Fibroblast of mammary gland (primary cell): ENCODE results near the gene AVPR2.

ENCODE experiments used
- DNase-seq: peaks from one replicate; pipeline ENCODE4 v3.0.0-alpha.2; 2010; ENCODE audit warnings: low read depth
- H3K4me3 ChIP-seq: 2 replicates; pipeline ENCODE4 v1.5.1; 2011; ENCODE audit warnings: low read depth, mild to moderate bottlenecking, low read length, moderate library complexity; ENCODE audit not compliant: control insufficient read depth
- TF ChIP-seq, protein P1 (sequence below): conservative IDR thresholded peaks from 2 replicates; pipeline ENCODE4 v1.5.1; 2011; ENCODE audit warnings: low read depth, low read length, inconsistent platforms; ENCODE audit not compliant: control insufficient read depth, insufficient read depth

AVPR2 gene

GRCh38 chrX:153863251-153863991 lies 41.1 kb upstream of the AVPR2 start:
- TF ChIP-seq, protein P1, sequence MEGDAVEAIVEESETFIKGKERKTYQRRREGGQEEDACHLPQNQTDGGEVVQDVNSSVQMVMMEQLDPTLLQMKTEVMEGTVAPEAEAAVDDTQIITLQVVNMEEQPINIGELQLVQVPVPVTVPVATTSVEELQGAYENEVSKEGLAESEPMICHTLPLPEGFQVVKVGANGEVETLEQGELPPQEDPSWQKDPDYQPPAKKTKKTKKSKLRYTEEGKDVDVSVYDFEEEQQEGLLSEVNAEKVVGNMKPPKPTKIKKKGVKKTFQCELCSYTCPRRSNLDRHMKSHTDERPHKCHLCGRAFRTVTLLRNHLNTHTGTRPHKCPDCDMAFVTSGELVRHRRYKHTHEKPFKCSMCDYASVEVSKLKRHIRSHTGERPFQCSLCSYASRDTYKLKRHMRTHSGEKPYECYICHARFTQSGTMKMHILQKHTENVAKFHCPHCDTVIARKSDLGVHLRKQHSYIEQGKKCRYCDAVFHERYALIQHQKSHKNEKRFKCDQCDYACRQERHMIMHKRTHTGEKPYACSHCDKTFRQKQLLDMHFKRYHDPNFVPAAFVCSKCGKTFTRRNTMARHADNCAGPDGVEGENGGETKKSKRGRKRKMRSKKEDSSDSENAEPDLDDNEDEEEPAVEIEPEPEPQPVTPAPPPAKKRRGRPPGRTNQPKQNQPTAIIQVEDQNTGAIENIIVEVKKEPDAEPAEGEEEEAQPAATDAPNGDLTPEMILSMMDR = no peak
- no peak overlapping the region for H3K4me3 ChIP-seq
- DNase-seq = no peak

DNA sequence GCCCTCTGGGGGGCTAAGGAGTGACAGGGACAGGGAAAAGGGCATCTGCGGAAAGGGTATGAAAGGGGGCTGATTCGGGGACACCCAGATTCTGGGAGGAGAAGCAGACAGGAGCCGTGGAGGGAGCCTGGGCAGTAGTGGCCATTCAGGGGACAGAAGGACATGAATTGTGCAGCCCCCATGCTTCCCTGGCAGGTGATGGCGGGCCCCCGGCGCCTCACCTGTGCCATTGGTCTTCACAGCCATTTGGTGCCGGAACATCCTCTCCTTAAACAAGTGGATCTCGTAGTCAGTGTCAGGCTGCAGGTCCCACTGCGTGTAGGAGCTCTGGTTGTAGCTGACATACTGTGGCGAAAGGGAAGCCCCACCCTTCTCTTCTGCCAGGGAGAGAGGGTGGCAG lies 40.4 kb upstream of the AVPR2 start:
- no peak for DNase-seq
- TF ChIP-seq, protein P1 = no peak
- H3K4me3 ChIP-seq = no peak overlapping the region

DNA sequence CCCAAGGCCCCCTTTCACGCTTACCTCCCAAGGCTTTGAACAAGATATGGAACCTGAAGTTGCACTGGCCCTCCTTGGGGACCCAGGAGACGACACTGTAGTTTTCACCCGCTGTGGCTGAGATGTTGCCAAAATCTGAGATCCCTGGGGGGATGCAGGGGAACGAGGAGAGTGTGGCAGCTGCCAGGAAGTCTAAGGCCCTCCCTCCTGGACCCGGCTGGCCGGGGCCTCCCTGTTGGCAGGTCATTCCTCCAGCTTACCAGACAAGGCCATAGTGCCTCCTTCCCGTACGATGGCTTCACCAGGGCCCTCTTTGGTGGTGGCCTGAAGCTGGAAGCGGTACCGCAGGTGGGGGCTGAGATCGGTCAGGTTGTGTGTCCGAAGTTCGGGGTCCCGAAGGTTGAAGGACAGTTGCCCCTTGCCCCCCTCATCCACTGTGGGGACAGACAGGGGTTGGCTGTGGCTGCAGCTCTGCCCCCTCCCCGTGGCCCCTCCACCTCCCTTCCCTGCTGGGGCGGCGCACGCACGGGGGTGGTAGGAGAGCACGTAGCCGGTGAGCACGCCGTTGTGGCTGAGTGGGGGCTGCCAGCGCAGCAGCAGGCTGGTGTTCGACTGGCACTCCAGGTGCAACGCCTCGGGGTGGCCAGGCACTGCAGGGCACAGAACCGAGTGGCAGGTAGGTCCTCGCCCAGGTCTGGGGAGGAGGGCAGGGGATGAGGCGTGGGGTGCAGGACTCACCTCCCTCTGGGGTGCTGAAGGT lies 39.7 kb upstream of the AVPR2 start:
- TF ChIP-seq, protein P1 = no peak
- no peak for DNase-seq
- H3K4me3 ChIP-seq = no peak overlapping the region

DNA sequence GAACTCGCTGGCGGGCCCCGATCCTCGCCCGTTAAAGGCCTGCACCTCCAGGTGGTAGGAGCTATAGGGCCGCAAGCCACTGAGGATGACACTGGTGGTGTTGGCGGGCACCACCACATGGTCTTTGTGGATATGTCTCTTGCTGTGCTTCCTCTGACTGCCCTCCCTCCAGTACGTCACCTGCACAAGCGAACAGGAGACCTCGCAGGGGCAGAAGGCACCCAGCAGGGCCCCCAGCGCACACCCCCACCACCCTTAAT lies 39.2 kb upstream of the AVPR2 start:
- DNase-seq = no peak
- TF ChIP-seq, protein P1 = no peak
- no peak overlapping the region for H3K4me3 ChIP-seq

DNA sequence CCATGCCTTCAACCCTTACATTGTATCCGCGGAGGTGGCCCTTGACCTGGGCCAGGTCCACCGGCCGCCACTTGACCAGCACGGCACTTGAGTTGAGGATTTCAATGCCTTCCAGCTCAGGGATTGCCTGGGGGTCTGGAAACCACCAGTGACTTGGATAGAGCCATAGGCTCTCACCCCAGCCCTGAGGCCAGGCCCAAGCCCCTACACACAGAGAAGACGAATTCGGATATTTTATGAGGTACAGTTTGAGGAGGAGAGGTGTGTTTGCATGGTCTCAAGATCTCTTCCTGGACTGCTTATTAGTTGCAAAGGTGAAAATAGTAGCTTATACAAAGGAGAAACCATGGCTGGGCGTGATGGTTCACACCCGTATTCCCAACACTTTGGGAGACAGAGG lies 38.8 kb upstream of the AVPR2 start:
- DNase-seq = no peak
- TF ChIP-seq, protein P1 = no peak
- no peak overlapping the region for H3K4me3 ChIP-seq

- no peak for DNase-seq
- no peak overlapping the region for H3K4me3 ChIP-seq
- TF ChIP-seq, protein P1 = no peak
Measured at GRCh38 chrX:153866302-153867019, 38.0 kb upstream of the AVPR2 start.
